Tibial artery (tissue), 4 donors: ENCODE data around the gene B3GALT4.
A peak's percentile ranks its signal among the peaks of the same experiment; 100 is the strongest.

Source experiments
- DNase-seq, 2 donors: peaks; one replicate each; pipeline ENCODE4 v3.0.0-alpha.2; 2019
- H3K27ac ChIP-seq, 2 donors: fragments of 200-600 bp; sonication (generic) in 1 of 2; 1 replicate in 1 of 2; 2 replicates in 1 of 2; pipeline ENCODE4 v1.5.1; 2018 to 2019; ENCODE audit warnings: mild to moderate bottlenecking in 1 of 2
- H3K27me3 ChIP-seq, 2 donors: fragments of 200-600 bp; sonication (generic) in 1 of 2; one replicate each; pipeline versions ENCODE4 v1.5.1 to v1.6.0; 2016 to 2019
- H3K36me3 ChIP-seq, 3 donors: fragments of 200-600 bp; sonication (generic) in 2 of 3; one replicate each; pipeline ENCODE4 v1.5.1; 2016 to 2019; ENCODE audit warnings: mild to moderate bottlenecking in 2 of 3
- H3K4me1 ChIP-seq, 4 donors: fragments of 200-600 bp; sonication (generic) in 2 of 4; 1 replicate in 3 of 4; 2 replicates in 1 of 4; pipeline ENCODE4 v1.5.1; 2016 to 2019
- H3K4me3 ChIP-seq, 2 donors: fragments of 200-600 bp; sonication (generic) in 1 of 2; 1 replicate in 1 of 2; 2 replicates in 1 of 2; pipeline ENCODE4 v1.5.1; 2018 to 2019; ENCODE audit warnings: mild to moderate bottlenecking in 2 of 2
- H3K9me3 ChIP-seq, 3 donors: fragments of 200-600 bp; sonication (generic) in 1 of 3; one replicate each; pipeline ENCODE4 v1.5.1; 2016 to 2019
- CTCF ChIP-seq, 2 experiments: fragments of 200-600 bp in 1 of 2; fragments of 450-650 bp in 1 of 2; IDR thresholded peaks; one replicate each; pipeline ENCODE4 v1.5.1; 2017 to 2019; ENCODE audit warnings: antibody characterized with exemption in 2 of 2, mild to moderate bottlenecking in 1 of 2, moderate library complexity in 1 of 2
- intact Hi-C: fragments of 100-400 bp; cut with DNase I; formaldehyde crosslinking; loops from one replicate; pipeline ENCODE4 v1.15.0; 2023; ENCODE audit warnings: low total_unique reads

Gene B3GALT4

GRCh38 chr6:33323623-33323948, 46.7 kb downstream of the B3GALT4 start:
- intact Hi-C loops: no loop called here
- no peak for DNase-seq
- no peak for TF ChIP-seq CTCF (IDR thresholded peaks at IDR 0.05)
- Histone ChIP-seq H3K27me3 (no peaks in the 10 kb centered on the region), H3K4me3 (peak overlapping the region; percentile 64 to 93), H3K36me3 (peaks cover 14 to 26% (median 26%) of the 10 kb centered on the region in 3 donors), H3K4me1 (peaks cover 0 to 45% (median 40%) of the 10 kb centered on the region in 4 donors), H3K27ac (peak overlapping the region; percentile 83 to 94), H3K9me3 (no peaks in the 10 kb centered on the region)

- DNase-seq: no peak
- peaks cover 0 to 39% (median 36%) of the 10 kb centered on the region in 4 donors for H3K4me1 ChIP-seq
Measured at GRCh38 chr6:33324125-33324524, 47.2 kb downstream of the B3GALT4 start.

More at GRCh38 chr6:33324125-33324524, 47.2 kb downstream of the B3GALT4 start:
- Histone ChIP-seq H3K27ac (peak overlapping the region in 1 of 2 donors; percentile 94), H3K9me3 (no peaks in the 10 kb centered on the region), H3K36me3 (peaks cover 10 to 21% (median 20%) of the 10 kb centered on the region in 3 donors), H3K27me3 (no peaks in the 10 kb centered on the region), H3K4me3 (peak overlapping the region; percentile 64 to 93)
- intact Hi-C loops: no loop called here
- no peak for TF ChIP-seq CTCF (IDR thresholded peaks at IDR 0.05)
